Testis (tissue), 3 donors: ENCODE results near the gene MECP2. TPM values are rescaled to one million over a fixed set of nuclear protein-coding genes. Genes with fewer than 3 reads are reported as not detected.

ENCODE experiments used
- DNase-seq: peaks from one replicate; pipeline ENCODE4 v3.0.0-alpha.2; 2019
- H3K27ac ChIP-seq, 2 donors: fragments of 200-600 bp; sonication (generic); one replicate each; pipeline ENCODE4 v1.5.1; 2019
- H3K27me3 ChIP-seq: fragments of 200-600 bp; sonication (generic); one replicate; pipeline ENCODE4 v1.5.1; 2019
- H3K36me3 ChIP-seq: fragments of 200-600 bp; sonication (generic); one replicate; pipeline ENCODE4 v1.5.1; 2017; ENCODE audit warnings: low read depth; ENCODE audit errors: missing control alignments
- H3K4me1 ChIP-seq: fragments of 200-600 bp; sonication (generic); one replicate; pipeline ENCODE4 v1.5.1; 2019
- H3K4me3 ChIP-seq, 2 donors: fragments of 200-600 bp; sonication (generic); one replicate each; pipeline ENCODE4 v1.5.1; 2017 to 2019
- H3K9me3 ChIP-seq: fragments of 200-600 bp; sonication (generic); one replicate; pipeline ENCODE4 v1.5.1; 2017
- POLR2A ChIP-seq: fragments of 450-650 bp; IDR thresholded peaks from one replicate; pipeline ENCODE4 v1.6.1; 2017; ENCODE audit warnings: antibody characterized with exemption, mild to moderate bottlenecking, moderate library complexity
- WGBS, 2 donors: methylation state at CpG; one replicate each; pipeline ENCODE4 v1.1.5; 2018; 5-methylcytosine and 5-hydroxymethylcytosine counted together
- intact Hi-C: fragments of 100-400 bp; cut with DNase I; formaldehyde crosslinking; loops from one replicate; pipeline ENCODE4 v1.15.1; 2023; ENCODE audit warnings: low total_unique reads
- polyA plus RNA-seq: library from polyadenylated mRNA; stranded (reverse); fragments of 350-450 nt; fragmentation: Illumina TruSeq; extraction: RNeasy Lipid Tissue Mini Kit (QIAGEN cat#74804); gene quantifications from one replicate; pipeline ENCODE4 v1.2.3, GENCODE V29; 2014; ENCODE audit warnings: low read depth, low replicate concordance; ENCODE audit not compliant: insufficient read depth
- total RNA-seq, 2 donors: library from RNA; depleted of rRNA; stranded (reverse); fragments of >200 nt; gene quantifications; one replicate each; pipeline ENCODE4 v1.2.3, GENCODE V29; 2016
- TF ChIP-seq, protein P1 (sequence below), 3 experiments: fragments of 450-650 bp in 2 of 3; fragments of 200-600 bp in 1 of 3; sonication (generic) in 1 of 3; IDR thresholded peaks; one replicate each; pipeline ENCODE4 v1.5.1; 2016 to 2019; ENCODE audit warnings: antibody characterized with exemption in 3 of 3, mild to moderate bottlenecking in 2 of 3, moderate library complexity in 1 of 3

The MECP2 gene
- total and polyA plus RNA-seq, 3 donors from 2014 or later, result 25.0 to 86.4 (median 85.4) TPM

DNA sequence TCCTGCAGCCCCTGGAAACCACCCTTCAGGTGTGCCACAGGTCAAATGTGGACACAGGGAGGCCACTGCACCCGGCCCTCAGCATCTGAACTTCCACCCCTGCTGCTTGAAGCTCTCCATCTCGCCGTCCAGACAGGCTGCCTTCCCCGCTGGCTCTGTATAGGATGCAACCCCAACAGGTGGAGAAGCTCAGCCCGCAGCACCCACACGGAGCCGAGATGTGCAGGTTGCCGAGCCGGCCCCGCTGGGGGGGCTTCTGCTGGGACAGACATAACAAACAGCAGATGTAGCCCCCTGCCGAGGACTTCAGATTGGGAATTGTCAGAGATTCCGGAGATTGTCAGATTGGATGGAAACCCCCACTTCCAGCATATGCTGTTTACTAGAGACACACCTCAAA lies 104.4 kb downstream of the MECP2 start:
- Histone ChIP-seq H3K9me3 (no peaks in the 10 kb centered on the region), H3K4me3 (no peak overlapping the region), H3K27ac (no peak overlapping the region), H3K36me3 (no peaks in the 10 kb centered on the region), H3K27me3 (no peaks in the 10 kb centered on the region), H3K4me1 (no peaks in the 10 kb centered on the region)
- 93 to 100% methylated on average over 1 to 12 of the region's 12 CpGs for WGBS, 2 donors
- no peak for TF ChIP-seq POLR2A
- TF ChIP-seq, protein P1, sequence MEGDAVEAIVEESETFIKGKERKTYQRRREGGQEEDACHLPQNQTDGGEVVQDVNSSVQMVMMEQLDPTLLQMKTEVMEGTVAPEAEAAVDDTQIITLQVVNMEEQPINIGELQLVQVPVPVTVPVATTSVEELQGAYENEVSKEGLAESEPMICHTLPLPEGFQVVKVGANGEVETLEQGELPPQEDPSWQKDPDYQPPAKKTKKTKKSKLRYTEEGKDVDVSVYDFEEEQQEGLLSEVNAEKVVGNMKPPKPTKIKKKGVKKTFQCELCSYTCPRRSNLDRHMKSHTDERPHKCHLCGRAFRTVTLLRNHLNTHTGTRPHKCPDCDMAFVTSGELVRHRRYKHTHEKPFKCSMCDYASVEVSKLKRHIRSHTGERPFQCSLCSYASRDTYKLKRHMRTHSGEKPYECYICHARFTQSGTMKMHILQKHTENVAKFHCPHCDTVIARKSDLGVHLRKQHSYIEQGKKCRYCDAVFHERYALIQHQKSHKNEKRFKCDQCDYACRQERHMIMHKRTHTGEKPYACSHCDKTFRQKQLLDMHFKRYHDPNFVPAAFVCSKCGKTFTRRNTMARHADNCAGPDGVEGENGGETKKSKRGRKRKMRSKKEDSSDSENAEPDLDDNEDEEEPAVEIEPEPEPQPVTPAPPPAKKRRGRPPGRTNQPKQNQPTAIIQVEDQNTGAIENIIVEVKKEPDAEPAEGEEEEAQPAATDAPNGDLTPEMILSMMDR (IDR thresholded peaks at IDR 0.05), result no peak
- intact Hi-C loops, result no loop called here
- DNase-seq, result no peak

DNA sequence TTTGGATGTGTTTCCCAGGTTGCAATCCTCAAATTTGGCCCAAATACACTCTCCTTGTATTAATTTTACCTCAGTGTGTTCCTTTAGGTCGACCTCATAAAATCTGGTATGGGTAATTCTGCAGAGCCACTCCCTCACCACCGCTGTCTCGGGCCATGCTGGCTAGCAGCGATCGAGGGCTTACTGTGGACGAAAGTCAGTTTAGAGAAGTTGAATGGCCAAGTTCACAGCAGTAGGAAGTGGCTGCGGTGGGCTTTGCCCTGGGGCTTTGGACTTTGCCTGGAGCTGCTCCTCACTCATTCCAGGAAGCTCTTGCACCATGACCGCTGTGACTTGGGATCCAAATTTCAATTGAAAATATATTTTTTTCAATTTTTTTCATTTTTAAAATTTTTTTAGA lies 105.3 kb downstream of the MECP2 start:
- Histone ChIP-seq H3K27ac (no peak overlapping the region), H3K4me1 (no peaks in the 10 kb centered on the region), H3K27me3 (no peaks in the 10 kb centered on the region), H3K36me3 (no peaks in the 10 kb centered on the region), H3K4me3 (no peak overlapping the region), H3K9me3 (no peaks in the 10 kb centered on the region)
- intact Hi-C loops, result no loop called here
- no peak for DNase-seq
- WGBS, 2 donors, result 86 to 93% methylated on average over 1 to 8 of the region's 8 CpGs
- TF ChIP-seq, protein P1 (IDR thresholded peaks at IDR 0.05), result no peak
- no peak for TF ChIP-seq POLR2A

GRCh38 chrX:153991013-153991580 lies 106.4 kb downstream of the MECP2 start:
- Histone ChIP-seq H3K36me3 (no peaks in the 10 kb centered on the region), H3K4me3 (no peak overlapping the region), H3K27me3 (no peaks in the 10 kb centered on the region), H3K4me1 (no peaks in the 10 kb centered on the region), H3K9me3 (no peaks in the 10 kb centered on the region), H3K27ac (no peak overlapping the region)
- intact Hi-C loops, result no loop called here
- no peak for DNase-seq
- WGBS, 2 donors, result 98 to 100% methylated on average over 3 of the region's 3 CpGs
- no peak for TF ChIP-seq POLR2A
- TF ChIP-seq, protein P1 (IDR thresholded peaks at IDR 0.05), result no peak

GRCh38 chrX:153989973-153990655 lies 107.4 kb downstream of the MECP2 start:
- H3K36me3 ChIP-seq, result no peaks in the 10 kb centered on the region
- H3K27me3 ChIP-seq, result no peaks in the 10 kb centered on the region
- H3K4me1 ChIP-seq, result peaks cover 3% of the 10 kb centered on the region
- H3K9me3 ChIP-seq, result no peaks in the 10 kb centered on the region
- no peak overlapping the region for H3K27ac ChIP-seq
- no peak overlapping the region for H3K4me3 ChIP-seq
- TF ChIP-seq POLR2A, result no peak
- TF ChIP-seq, protein P1 (IDR thresholded peaks at IDR 0.05), result no peak
- intact Hi-C loops, result no loop called here
- DNase-seq, result no peak
- WGBS, 2 donors, result 92 to 93% methylated on average over 4 to 14 of the region's 14 CpGs

DNA sequence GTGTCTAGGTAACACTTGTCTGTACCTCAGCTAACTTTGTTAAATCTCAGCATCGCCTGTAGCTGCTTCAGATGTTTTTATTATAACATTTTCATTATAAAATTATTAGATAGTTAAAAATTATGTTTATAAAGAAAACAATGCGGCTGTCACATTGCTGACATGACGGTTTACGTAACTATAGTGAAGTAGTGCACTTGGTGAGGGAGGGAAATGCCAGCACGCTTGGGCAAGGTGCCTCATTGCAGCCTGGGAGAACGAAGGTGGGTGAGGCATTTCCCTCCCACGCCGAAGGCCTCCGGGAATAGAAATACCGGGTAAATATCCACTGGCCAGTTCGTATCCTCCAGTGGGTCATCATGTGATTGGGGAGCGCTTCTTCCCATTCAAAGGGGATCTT lies 109.0 kb downstream of the MECP2 start:
- no peaks in the 10 kb centered on the region for H3K9me3 ChIP-seq
- no peaks in the 10 kb centered on the region for H3K27me3 ChIP-seq
- H3K27ac ChIP-seq, result no peak overlapping the region
- no peak for DNase-seq
- intact Hi-C loops, result no loop called here
- no peaks in the 10 kb centered on the region for H3K36me3 ChIP-seq
- peaks cover 8% of the 10 kb centered on the region for H3K4me1 ChIP-seq
- 74 to 88% methylated on average over 9 to 10 of the region's 12 CpGs for WGBS, 2 donors
- H3K4me3 ChIP-seq, result no peak overlapping the region
- TF ChIP-seq, protein P1 (IDR thresholded peaks at IDR 0.05), result no peak
- no peak for TF ChIP-seq POLR2A
